ENCODE data around the gene MOSMO. TPM values are rescaled to one million over a fixed set of nuclear protein-coding genes. Genes with fewer than 3 reads are reported as not detected.
"Not testable (repeated sequence)": the region's sequence is repeated elsewhere in the genome, so short reads cannot be mapped to it uniquely, and the experiment has no call there.

Gene MOSMO
- polyA plus RNA-seq, 4 donors: 17.6 to 25.2 (median 23.7) TPM

- no peak for DNase-seq (ENCODE audit: low read depth in 4 of 4, low spot score in 3 of 4)
These were observed 80.7 kb downstream of the MOSMO start for GRCh38 chr16:22088642-22089041.

GRCh38 chr16:22089910-22090309, 82.0 kb downstream of the MOSMO start:
- DNase-seq (ENCODE audit: low read depth in 4 of 4, low spot score in 3 of 4): no peak

GRCh38 chr16:22091721-22092120, 83.8 kb downstream of the MOSMO start:
- DNase-seq (ENCODE audit: low read depth in 4 of 4, low spot score in 3 of 4): no peak

GRCh38 chr16:22092143-22092933, 84.4 kb downstream of the MOSMO start, which contains the start of gene VWA3A:
Gene VWA3A (plus strand): TSS chr16:22092541. CDS start chr16:22092638, 97 bp downstream.
- peak; percentile 35 to 59 (median 44) for DNase-seq (ENCODE audit: low read depth in 4 of 4, low spot score in 3 of 4)

DNA sequence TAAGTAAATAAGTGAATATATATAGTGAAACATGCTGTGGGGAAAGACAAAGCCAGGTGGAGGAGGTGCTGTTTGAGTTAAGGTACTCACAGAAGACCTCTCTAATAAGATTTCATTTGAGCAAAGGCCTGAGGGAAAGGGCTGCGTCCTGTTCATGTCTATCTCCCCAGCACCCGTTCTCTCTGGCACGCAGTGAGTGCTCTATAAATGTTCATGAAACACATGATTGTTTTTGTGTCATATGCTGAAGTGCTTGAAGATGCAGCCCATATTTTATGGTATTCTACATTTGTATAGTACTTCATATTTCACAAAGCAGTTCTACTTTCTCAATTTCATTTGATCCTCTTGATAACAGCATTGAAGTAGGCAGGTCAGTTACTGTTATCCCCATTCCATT, 85.4 kb downstream of the MOSMO start:
- no peak for DNase-seq (ENCODE audit: low read depth in 4 of 4, low spot score in 3 of 4)

DNA sequence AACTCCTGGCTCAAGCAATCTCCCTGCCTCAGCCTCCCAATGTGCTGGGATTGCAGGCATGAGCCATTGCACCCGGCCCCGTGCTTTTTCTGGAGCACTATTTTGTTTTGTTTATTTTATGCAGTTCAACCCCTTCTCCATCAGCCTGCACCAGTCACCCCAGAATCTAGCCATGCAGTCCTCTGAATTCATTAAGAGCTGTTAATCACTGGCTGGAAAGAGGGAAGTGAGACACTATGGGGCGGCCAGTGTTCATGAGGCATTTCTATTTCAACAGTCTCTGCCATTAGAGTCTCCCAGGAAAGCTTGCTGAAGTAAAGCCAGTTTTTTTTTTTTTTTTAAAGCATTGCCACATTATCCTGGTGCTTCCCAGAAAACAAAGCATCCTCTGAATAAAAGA, 86.1 kb downstream of the MOSMO start:
- no peak for DNase-seq (ENCODE audit: low read depth in 4 of 4, low spot score in 3 of 4)

- peak; percentile 13 to 31 (median 23) for DNase-seq (ENCODE audit: low read depth in 4 of 4, low spot score in 3 of 4)
These were observed 90.7 kb downstream of the MOSMO start for GRCh38 chr16:22098405-22099255.

- DNase-seq (ENCODE audit: low read depth in 4 of 4, low spot score in 3 of 4): no peak
These were observed 91.5 kb downstream of the MOSMO start for GRCh38 chr16:22099256-22099975.

DNA sequence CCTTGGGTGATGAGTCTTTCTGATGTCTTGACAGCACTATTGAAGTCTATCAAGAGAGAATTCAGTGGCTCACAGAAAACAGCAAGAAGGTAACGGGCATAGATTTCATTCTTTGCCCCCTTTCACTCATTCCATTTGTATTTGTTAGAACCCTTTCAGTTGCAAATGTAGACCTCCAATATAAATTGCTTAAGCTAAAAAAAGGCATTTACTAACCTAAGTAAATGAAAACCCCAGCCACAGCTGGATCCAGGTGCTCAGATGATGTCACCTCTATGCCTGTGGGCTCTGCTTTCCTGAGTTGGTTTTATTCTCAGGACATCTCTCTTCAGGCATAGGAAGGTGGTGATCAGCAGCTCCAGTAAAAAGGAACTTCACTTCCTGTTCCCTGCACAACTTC, 95.5 kb downstream of the MOSMO start:
- DNase-seq (ENCODE audit: low read depth in 4 of 4, low spot score in 3 of 4): no peak

DNA sequence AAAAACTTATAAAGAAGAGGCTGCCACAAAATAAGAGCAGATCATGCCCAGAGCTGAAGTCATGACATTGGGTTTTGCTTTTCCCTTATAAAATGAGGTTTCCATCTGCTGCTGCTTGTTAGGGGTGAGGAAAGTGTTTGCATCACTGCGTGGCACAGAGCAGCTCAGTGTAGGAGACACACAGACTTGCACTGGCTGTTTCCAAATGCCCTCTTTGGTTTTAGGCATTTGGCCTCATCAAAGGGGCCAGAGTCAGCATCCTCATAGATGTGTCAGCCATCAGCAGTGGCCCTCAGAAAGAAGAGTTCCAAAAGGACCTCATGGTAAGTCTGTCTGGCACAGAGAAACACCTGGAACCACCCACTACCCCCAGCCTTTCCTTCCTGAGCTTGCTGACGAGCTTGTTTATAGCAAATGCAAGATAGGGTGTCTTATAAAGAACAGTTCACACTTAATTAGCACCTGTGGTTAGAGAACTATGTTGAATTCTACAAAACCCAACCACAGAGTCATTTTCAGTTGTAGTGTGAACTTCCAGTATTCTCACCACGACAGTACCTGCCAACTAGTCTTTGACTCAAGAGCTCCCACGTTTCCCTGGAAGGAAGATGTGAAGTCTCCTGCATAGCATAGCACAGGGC, 101.5 kb downstream of the MOSMO start:
- no peak for DNase-seq (ENCODE audit: low read depth in 4 of 4, low spot score in 3 of 4)

- not testable (repeated sequence) for DNase-seq (ENCODE audit: low read depth in 4 of 4, low spot score in 3 of 4)
These were observed 103.7 kb downstream of the MOSMO start for GRCh38 chr16:22111629-22112028.

- no peak for DNase-seq (ENCODE audit: low read depth in 4 of 4, low spot score in 3 of 4)
These were observed 108.3 kb downstream of the MOSMO start for GRCh38 chr16:22116095-22116700.

- no peak for DNase-seq (ENCODE audit: low read depth in 4 of 4, low spot score in 3 of 4)
These were observed 109.7 kb downstream of the MOSMO start for GRCh38 chr16:22117609-22118008.

DNA sequence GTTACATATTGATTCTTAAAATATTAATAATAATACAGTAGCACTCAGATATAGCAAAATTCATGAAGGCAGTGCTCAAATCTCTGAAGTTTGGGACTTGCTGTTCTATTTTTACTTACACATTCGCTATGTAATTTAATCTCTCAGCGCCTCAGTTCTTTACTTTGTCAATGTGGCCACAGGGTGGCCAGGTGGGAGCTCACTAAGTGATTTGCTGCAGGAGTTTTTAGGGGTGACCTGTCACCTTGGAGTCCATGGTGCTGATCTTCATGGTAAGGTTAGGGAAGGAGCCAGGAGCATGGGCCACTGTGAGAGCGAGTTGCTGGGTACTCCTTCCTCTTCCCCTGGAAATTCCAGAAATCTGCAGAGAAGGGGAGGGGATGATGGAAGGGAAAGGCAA, 112.5 kb downstream of the MOSMO start:
- no peak for DNase-seq (ENCODE audit: low read depth in 4 of 4, low spot score in 3 of 4)

DNA sequence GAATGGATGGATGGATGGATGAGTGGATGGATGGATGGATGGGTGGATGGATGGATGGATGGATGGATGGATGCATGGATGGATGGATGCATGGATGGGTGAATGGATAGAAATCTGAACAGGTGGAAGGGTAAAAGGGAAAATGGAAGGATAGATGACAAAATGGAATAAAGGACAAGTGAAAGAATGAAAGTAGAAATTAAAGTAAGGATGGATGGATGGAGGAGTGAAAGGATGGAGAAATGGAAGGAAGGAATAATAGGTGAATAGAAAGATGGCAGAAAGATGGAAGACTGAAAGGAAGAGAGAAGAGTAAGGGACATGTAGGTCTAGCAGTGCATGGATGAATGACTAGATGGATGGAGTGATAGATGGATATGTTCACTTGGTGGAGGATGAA, 114.3 kb downstream of the MOSMO start:
- DNase-seq (ENCODE audit: low read depth in 4 of 4, low spot score in 3 of 4): no peak

- no peak for DNase-seq (ENCODE audit: low read depth in 4 of 4, low spot score in 3 of 4)
These were observed 115.2 kb downstream of the MOSMO start for GRCh38 chr16:22123146-22123545.

GRCh38 chr16:22123759-22124490, 116.0 kb downstream of the MOSMO start:
- DNase-seq (ENCODE audit: low read depth in 4 of 4, low spot score in 3 of 4): no peak

GRCh38 chr16:22124583-22125284, 116.8 kb downstream of the MOSMO start:
- no peak for DNase-seq (ENCODE audit: low read depth in 4 of 4, low spot score in 3 of 4)

- no peak for DNase-seq (ENCODE audit: low read depth in 4 of 4, low spot score in 3 of 4)
These were observed 118.2 kb downstream of the MOSMO start for GRCh38 chr16:22126037-22126558.
